Measurements from ENCODE around the gene SPAG6.

Gene SPAG6

GRCh38 chr10:22345301-22346095 is at the start of gene SPAG6:
Gene SPAG6 (plus strand): TSS chr10:22345496. CDS start chr10:22345612, 116 bp downstream.
- in situ Hi-C loops (cut with MboI; ENCODE audit: low sequenced_read_pairs) = no loop called here

GRCh38 chr10:22301193-22301592 is 44.1 kb upstream of the SPAG6 start:
- in situ Hi-C loops (cut with MboI; ENCODE audit: low sequenced_read_pairs) = loop anchor here (25.0 kb wide), 1 partner anchor 289 kb away; the partner anchor contains the start of gene DNAJC1

- in situ Hi-C loops (cut with MboI; ENCODE audit: low sequenced_read_pairs) = loop anchor here (25.0 kb wide), 1 partner anchor 291 kb away; the partner anchor contains the start of gene DNAJC1
Measured at GRCh38 chr10:22303461-22303860, 41.8 kb upstream of the SPAG6 start.

- in situ Hi-C loops (cut with MboI; ENCODE audit: low sequenced_read_pairs) = loop anchor here (25.0 kb wide), 1 partner anchor 293 kb away; the partner anchor contains the start of gene DNAJC1
Measured at GRCh38 chr10:22305721-22306120, 39.6 kb upstream of the SPAG6 start.

- in situ Hi-C loops (cut with MboI; ENCODE audit: low sequenced_read_pairs) = loop anchor here (25.0 kb wide), 1 partner anchor 296 kb away; the partner anchor contains the start of gene DNAJC1
Measured at GRCh38 chr10:22308390-22308789, 36.9 kb upstream of the SPAG6 start.

GRCh38 chr10:22309180-22310000 is 35.9 kb upstream of the SPAG6 start:
- in situ Hi-C loops (cut with MboI; ENCODE audit: low sequenced_read_pairs) = loop anchor here (25.0 kb wide), 1 partner anchor 297 kb away; the partner anchor contains the start of gene DNAJC1

GRCh38 chr10:22310012-22310411 is 35.3 kb upstream of the SPAG6 start:
- in situ Hi-C loops (cut with MboI; ENCODE audit: low sequenced_read_pairs) = loop anchor here (25.0 kb wide), 1 partner anchor 298 kb away; the partner anchor contains the start of gene DNAJC1

GRCh38 chr10:22310928-22311327 is 34.4 kb upstream of the SPAG6 start:
- in situ Hi-C loops (cut with MboI; ENCODE audit: low sequenced_read_pairs) = loop anchor here (25.0 kb wide), 1 partner anchor 299 kb away; the partner anchor contains the start of gene DNAJC1

- in situ Hi-C loops (cut with MboI; ENCODE audit: low sequenced_read_pairs) = loop anchor here (25.0 kb wide), 1 partner anchor 303 kb away; the partner anchor contains the start of gene DNAJC1
Measured at GRCh38 chr10:22314852-22315251, 30.4 kb upstream of the SPAG6 start.

GRCh38 chr10:22315455-22316285 is 29.6 kb upstream of the SPAG6 start:
- in situ Hi-C loops (cut with MboI; ENCODE audit: low sequenced_read_pairs) = loop anchor here (25.0 kb wide), 1 partner anchor 303 kb away; the partner anchor contains the start of gene DNAJC1

- in situ Hi-C loops (cut with MboI; ENCODE audit: low sequenced_read_pairs) = loop anchor here (25.0 kb wide), 1 partner anchor 304 kb away; the partner anchor contains the start of gene DNAJC1
Measured at GRCh38 chr10:22316286-22317075, 28.8 kb upstream of the SPAG6 start, which contains the start of gene COMMD3. Gene COMMD3 (plus strand): TSS chr10:22316388. CDS start chr10:22316418, 30 bp downstream.

- in situ Hi-C loops (cut with MboI; ENCODE audit: low sequenced_read_pairs) = loop anchor here (25.0 kb wide), 1 partner anchor 305 kb away; the partner anchor contains the start of gene DNAJC1
Measured at GRCh38 chr10:22317076-22317370, 28.3 kb upstream of the SPAG6 start.

GRCh38 chr10:22317771-22318565 is 27.3 kb upstream of the SPAG6 start:
- in situ Hi-C loops (cut with MboI; ENCODE audit: low sequenced_read_pairs) = loop anchor here (25.0 kb wide), 1 partner anchor 306 kb away; the partner anchor contains the start of gene DNAJC1

GRCh38 chr10:22318772-22319171 is 26.5 kb upstream of the SPAG6 start:
- in situ Hi-C loops (cut with MboI; ENCODE audit: low sequenced_read_pairs) = loop anchor here (25.0 kb wide), 1 partner anchor 306 kb away; the partner anchor contains the start of gene DNAJC1

GRCh38 chr10:22319547-22319979 is 25.7 kb upstream of the SPAG6 start:
- in situ Hi-C loops (cut with MboI; ENCODE audit: low sequenced_read_pairs) = loop anchor here (25.0 kb wide), 1 partner anchor 307 kb away; the partner anchor contains the start of gene DNAJC1

GRCh38 chr10:22319980-22320558 is 25.2 kb upstream of the SPAG6 start:
- in situ Hi-C loops (cut with MboI; ENCODE audit: low sequenced_read_pairs) = loop anchor here (25.0 kb wide), 1 partner anchor 308 kb away; the partner anchor contains the start of gene DNAJC1

- in situ Hi-C loops (cut with MboI; ENCODE audit: low sequenced_read_pairs) = loop anchor here (25.0 kb wide), 1 partner anchor 308 kb away; the partner anchor contains the start of gene DNAJC1
Measured at GRCh38 chr10:22320591-22321155, 24.6 kb upstream of the SPAG6 start, which contains the start of gene BMI1. Gene BMI1 (plus strand): TSS chr10:22321099. CDS start chr10:22326450, 5,351 bp downstream.
